ENCODE results near the gene PSMA5. TPM values are rescaled to one million over a fixed set of nuclear protein-coding genes. Genes with fewer than 3 reads are reported as not detected.

PSMA5 gene
- total RNA-seq, 1 experiment from 2014 or later: 97.8 TPM

- no peaks in the 10 kb centered on the region for H3K27me3 ChIP-seq (replicated peaks; ENCODE audit: control insufficient read depth, insufficient read depth, low read length)
- H3K4me1 Mint-ChIP-seq (ENCODE audit: low read depth, unreplicated experiment): no peaks in the 10 kb centered on the region
- POLR2A ChIA-PET: no interaction called here
- no TSS peak for BruUV-seq (replicated peaks)
- H3K9me3 Mint-ChIP-seq (ENCODE audit: unreplicated experiment): no peaks in the 10 kb centered on the region
- H3K4me1 ChIP-seq: no peaks in the 10 kb centered on the region
- intact Hi-C loops (cut with micrococcal nuclease; ENCODE audit: unreplicated experiment): no loop called here
- H3K4me3 Mint-ChIP-seq (ENCODE audit: unreplicated experiment): no peak overlapping the region
- TF ChIP-seq CTCF (IDR thresholded peaks at IDR 0.05; ENCODE audit: insufficient read depth in 1 of 2, low read depth in 1 of 2, low read length in 1 of 2, severe bottlenecking in 1 of 2, unreplicated experiment in 1 of 2): no peak
- no peak overlapping the region for H3K27ac Mint-ChIP-seq (ENCODE audit: unreplicated experiment)
- H3K4me3 ChIP-seq (ENCODE audit: low read depth, low read length): no peak overlapping the region
- H3K9me3 ChIP-seq: no peaks in the 10 kb centered on the region
- CTCF ChIA-PET: no interaction called here
- no peaks in the 10 kb centered on the region for H3K27me3 Mint-ChIP-seq (ENCODE audit: insufficient read depth, unreplicated experiment)
- no peak for DNase-seq
- H3K36me3 ChIP-seq (ENCODE audit: control insufficient read depth, insufficient read depth, low read length): no peaks in the 10 kb centered on the region
- no peaks in the 10 kb centered on the region for H3K36me3 Mint-ChIP-seq (ENCODE audit: insufficient read depth, unreplicated experiment)
These were observed 68.6 kb downstream of the PSMA5 start for GRCh38 chr1:109357616-109358015.

GRCh38 chr1:109356915-109357314 lies 69.3 kb downstream of the PSMA5 start:
- Mint-ChIP-seq H3K4me1 (ENCODE audit: low read depth, unreplicated experiment) (no peaks in the 10 kb centered on the region), H3K9me3 (ENCODE audit: unreplicated experiment) (no peaks in the 10 kb centered on the region), H3K4me3 (ENCODE audit: unreplicated experiment) (no peak overlapping the region), H3K27me3 (ENCODE audit: insufficient read depth, unreplicated experiment) (no peaks in the 10 kb centered on the region), H3K27ac (ENCODE audit: unreplicated experiment) (no peak overlapping the region), H3K36me3 (ENCODE audit: insufficient read depth, unreplicated experiment) (no peaks in the 10 kb centered on the region)
- DNase-seq: no peak
- Histone ChIP-seq H3K4me1 (no peaks in the 10 kb centered on the region), H3K27me3 (replicated peaks; ENCODE audit: control insufficient read depth, insufficient read depth, low read length) (no peaks in the 10 kb centered on the region), H3K4me3 (ENCODE audit: low read depth, low read length) (no peak overlapping the region), H3K36me3 (ENCODE audit: control insufficient read depth, insufficient read depth, low read length) (no peaks in the 10 kb centered on the region), H3K9me3 (no peaks in the 10 kb centered on the region)
- POLR2A ChIA-PET: no interaction called here
- TF ChIP-seq CTCF (IDR thresholded peaks at IDR 0.05; ENCODE audit: insufficient read depth in 1 of 2, low read depth in 1 of 2, low read length in 1 of 2, severe bottlenecking in 1 of 2, unreplicated experiment in 1 of 2): no peak
- CTCF ChIA-PET: no interaction called here
- intact Hi-C loops (cut with micrococcal nuclease; ENCODE audit: unreplicated experiment): no loop called here
- BruUV-seq (replicated peaks): no TSS peak

- Histone ChIP-seq H3K4me1 (no peaks in the 10 kb centered on the region), H3K36me3 (ENCODE audit: control insufficient read depth, insufficient read depth, low read length) (no peaks in the 10 kb centered on the region), H3K9me3 (no peaks in the 10 kb centered on the region), H3K4me3 (ENCODE audit: low read depth, low read length) (no peak overlapping the region), H3K27me3 (replicated peaks; ENCODE audit: control insufficient read depth, insufficient read depth, low read length) (no peaks in the 10 kb centered on the region)
- ChIA-PET POLR2A (no interaction called here), CTCF (no interaction called here)
- Mint-ChIP-seq H3K4me1 (ENCODE audit: low read depth, unreplicated experiment) (no peaks in the 10 kb centered on the region), H3K27me3 (ENCODE audit: insufficient read depth, unreplicated experiment) (no peaks in the 10 kb centered on the region), H3K9me3 (ENCODE audit: unreplicated experiment) (no peaks in the 10 kb centered on the region), H3K36me3 (ENCODE audit: insufficient read depth, unreplicated experiment) (no peaks in the 10 kb centered on the region), H3K27ac (ENCODE audit: unreplicated experiment) (no peak overlapping the region), H3K4me3 (ENCODE audit: unreplicated experiment) (no peak overlapping the region)
- intact Hi-C loops (cut with micrococcal nuclease; ENCODE audit: unreplicated experiment): no loop called here
- no TSS peak for BruUV-seq (replicated peaks)
- DNase-seq: no peak
- no peak for TF ChIP-seq CTCF (IDR thresholded peaks at IDR 0.05; ENCODE audit: insufficient read depth in 1 of 2, low read depth in 1 of 2, low read length in 1 of 2, severe bottlenecking in 1 of 2, unreplicated experiment in 1 of 2)
These were observed 69.7 kb downstream of the PSMA5 start for GRCh38 chr1:109356505-109356904.

All from Caco-2 (cell line).